AG10803 (cell line): ENCODE results near the gene BMPR1B.

Experiments
- DNase-seq: peaks from one replicate; pipeline ENCODE4 v3.0.0; 2010; ENCODE audit warnings: low read depth
- H3K4me3 ChIP-seq: 2 replicates; pipeline ENCODE4 v1.5.1; 2011; ENCODE audit warnings: mild to moderate bottlenecking, low read length, control low read depth
- TF ChIP-seq, protein P1 (sequence below): conservative IDR thresholded peaks from 2 replicates; pipeline ENCODE4 v1.5.1; 2011; ENCODE audit warnings: mild to moderate bottlenecking, low read length, control low read depth, inconsistent platforms

BMPR1B gene

DNA sequence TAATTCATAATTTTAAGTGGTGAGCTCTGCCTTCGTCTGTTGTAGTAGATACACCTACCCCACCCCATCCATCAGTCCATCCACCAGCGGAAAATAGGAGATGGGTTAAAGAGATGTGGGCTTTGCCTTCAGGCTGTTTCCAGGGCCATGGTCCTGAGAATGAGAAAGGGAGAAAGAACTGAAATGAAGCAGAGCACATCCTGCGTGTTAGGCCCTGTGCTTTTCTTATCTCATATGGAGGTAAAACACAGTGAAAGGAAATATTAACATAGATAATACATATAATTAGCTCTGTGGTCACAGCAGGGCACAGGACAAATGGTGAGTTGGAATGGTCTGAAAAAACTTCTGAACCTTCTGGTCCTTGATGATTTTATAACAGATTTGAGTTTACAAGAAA is 393.5 kb downstream of the BMPR1B start:
- TF ChIP-seq, protein P1, sequence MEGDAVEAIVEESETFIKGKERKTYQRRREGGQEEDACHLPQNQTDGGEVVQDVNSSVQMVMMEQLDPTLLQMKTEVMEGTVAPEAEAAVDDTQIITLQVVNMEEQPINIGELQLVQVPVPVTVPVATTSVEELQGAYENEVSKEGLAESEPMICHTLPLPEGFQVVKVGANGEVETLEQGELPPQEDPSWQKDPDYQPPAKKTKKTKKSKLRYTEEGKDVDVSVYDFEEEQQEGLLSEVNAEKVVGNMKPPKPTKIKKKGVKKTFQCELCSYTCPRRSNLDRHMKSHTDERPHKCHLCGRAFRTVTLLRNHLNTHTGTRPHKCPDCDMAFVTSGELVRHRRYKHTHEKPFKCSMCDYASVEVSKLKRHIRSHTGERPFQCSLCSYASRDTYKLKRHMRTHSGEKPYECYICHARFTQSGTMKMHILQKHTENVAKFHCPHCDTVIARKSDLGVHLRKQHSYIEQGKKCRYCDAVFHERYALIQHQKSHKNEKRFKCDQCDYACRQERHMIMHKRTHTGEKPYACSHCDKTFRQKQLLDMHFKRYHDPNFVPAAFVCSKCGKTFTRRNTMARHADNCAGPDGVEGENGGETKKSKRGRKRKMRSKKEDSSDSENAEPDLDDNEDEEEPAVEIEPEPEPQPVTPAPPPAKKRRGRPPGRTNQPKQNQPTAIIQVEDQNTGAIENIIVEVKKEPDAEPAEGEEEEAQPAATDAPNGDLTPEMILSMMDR: no peak
- no peak for DNase-seq
- H3K4me3 ChIP-seq: no peak overlapping the region

DNA sequence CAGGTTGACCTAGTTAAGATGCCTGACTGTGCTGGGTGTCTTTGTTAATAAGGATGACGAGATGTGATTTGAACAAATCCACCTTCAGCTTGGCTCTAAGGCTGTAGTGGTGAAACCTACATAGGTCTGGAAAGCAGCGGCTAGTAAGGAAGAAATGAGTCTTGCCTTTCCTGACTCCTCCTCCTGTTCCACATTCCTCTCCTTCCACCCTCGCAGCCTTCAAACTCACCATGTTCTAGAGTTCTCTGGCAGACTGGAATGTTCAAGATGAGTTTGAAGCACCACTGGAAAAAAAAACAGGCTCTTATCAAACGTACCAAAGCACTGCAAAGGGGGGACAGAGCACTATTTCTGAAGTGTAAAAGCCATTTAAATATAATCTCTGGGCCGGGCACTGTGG is 395.4 kb downstream of the BMPR1B start:
- no peak overlapping the region for H3K4me3 ChIP-seq
- TF ChIP-seq, protein P1: no peak
- no peak for DNase-seq

DNA sequence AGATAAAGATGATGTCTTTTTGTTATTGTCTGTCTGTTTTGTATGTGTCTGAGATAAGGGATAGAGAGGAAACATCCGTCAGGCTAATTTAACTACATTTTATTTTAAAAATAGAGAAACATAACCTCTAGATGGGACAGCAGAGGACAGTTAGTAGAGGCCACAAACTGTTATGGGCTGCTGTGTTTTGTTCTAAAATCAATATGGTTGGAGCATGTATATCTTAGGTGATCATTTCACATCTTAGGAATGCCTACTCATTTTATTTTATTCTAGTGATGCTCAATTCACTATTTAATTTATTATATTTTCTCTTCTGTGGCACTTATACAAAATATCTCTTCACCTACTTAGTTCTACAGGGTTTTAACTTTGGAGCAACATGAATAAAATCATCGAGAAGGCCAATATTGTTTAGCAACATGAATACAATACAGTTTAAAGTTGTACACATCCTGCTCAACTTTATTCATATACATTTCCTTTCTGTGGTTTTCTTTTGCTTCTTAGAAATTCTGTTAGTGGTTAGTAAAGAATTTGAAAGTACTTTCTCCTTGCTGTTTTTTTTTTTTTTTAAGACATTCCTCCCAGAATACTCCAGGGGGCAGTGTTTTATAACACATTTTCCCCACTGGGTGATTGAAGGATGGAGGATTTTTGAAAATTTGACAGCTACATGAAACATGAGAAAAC is 398.1 kb downstream of the BMPR1B start:
- no peak overlapping the region for H3K4me3 ChIP-seq
- DNase-seq: peak; percentile 56
- TF ChIP-seq, protein P1: peak; percentile 79

DNA sequence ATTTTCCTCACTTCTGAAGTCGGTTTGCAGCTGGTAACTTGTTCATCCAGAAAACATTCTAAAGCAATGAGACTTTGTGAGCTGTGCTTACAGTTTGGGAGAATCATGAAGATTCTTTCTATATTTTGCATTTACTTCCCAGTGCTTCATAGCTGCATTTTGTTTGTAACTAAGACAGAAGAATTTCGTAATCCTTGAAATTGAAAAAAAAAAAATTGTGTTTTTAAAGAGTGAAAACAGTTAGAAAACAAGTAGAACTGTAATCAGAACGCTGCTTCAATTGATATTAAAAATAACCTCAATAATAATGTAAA is 398.7 kb downstream of the BMPR1B start:
- DNase-seq: no peak
- TF ChIP-seq, protein P1: no peak
- no peak overlapping the region for H3K4me3 ChIP-seq

DNA sequence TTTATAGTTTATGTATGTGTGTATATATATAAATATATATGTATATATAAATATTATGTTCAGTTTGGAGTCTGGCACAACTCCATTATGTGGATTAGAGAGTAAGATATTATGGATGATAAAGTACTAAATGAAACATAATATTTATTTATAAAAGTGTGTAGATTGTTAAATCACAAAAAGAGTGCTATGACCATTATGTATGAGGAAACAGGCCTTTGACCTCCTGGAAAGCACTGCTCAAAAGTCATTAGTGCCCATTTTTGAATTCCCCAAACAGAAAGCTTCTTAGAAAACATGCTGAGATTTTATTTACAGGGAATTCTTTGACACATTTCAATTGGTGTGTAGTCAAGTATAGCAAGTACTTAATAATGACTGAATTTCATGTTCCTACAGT is 399.8 kb downstream of the BMPR1B start:
- TF ChIP-seq, protein P1: no peak
- H3K4me3 ChIP-seq: no peak overlapping the region
- no peak for DNase-seq

DNA sequence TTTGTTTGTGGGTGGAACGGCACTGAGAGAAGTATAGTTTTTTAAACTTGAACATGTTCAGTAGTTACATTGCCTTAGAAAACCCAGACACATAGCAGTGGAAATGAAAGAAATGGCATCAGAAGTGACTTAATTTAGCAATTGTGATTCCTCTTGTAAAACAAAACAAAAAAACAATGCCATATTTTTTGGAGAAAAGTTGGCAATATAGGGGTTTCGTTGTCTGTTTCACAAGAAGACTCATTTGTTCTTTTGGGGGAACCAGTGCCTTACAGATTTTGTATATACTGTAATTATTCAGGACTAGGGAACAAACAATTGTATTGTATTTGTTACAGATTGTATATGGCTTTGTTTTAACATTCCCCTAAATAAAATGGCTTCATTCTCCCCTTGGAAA is 400.3 kb downstream of the BMPR1B start:
- no peak for DNase-seq
- no peak overlapping the region for H3K4me3 ChIP-seq
- TF ChIP-seq, protein P1: no peak

DNA sequence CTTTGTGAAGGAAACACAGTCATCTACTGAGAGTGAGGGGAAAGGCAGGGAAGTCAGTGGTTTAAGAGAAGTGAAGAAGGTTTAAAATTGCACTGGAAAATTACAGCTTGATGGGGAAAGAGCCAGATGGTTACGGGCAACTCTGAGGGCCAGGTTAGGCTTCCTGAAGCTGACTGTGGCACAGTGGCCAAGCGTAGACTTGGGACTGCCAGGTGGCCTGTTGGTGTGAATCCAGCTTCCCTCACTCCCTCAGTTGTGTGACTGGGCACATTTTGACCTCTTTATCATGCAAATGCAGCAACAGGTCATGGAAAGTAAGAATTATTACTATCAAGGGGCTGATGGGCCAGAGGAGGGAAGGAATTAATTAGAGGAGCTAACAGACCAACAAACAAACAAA is 400.9 kb downstream of the BMPR1B start:
- DNase-seq: no peak
- TF ChIP-seq, protein P1: no peak
- H3K4me3 ChIP-seq: no peak overlapping the region
